Stimulated activated CD8-positive, alpha-beta memory T cell treated with anti-CD3 and anti-CD28 coated beads, Interleukin-15, amount 100 ng/mL, for 4 hours (primary cell): ENCODE results near the gene HCN2.

ENCODE experiments used
- DNase-seq, 2 donors: peaks; one replicate each; pipeline ENCODE4 v3.0.0-alpha.2; 2020; ENCODE audit warnings: low read depth in 2 of 2

HCN2 gene

DNA sequence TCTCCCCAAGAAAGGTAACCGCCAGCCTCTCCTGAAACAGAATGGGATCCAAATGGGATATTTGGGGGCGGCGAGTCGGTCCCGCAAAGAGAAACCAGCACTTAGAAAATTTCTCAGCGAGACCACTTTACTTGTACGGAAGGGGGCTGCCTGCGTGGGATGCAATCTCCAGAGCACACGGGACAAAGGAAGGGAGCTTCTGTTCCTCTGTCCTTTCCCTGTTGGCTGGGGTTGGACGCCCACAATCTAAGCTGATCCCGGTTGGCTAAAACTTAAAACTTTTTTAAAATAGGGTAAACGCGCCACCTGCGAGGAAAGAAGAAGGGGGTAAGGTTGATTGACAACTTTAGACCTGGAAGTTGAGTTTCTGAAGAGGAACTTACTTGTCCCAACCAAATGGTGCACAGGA is 18.1 kb upstream of the HCN2 start:
- no peak for DNase-seq

DNA sequence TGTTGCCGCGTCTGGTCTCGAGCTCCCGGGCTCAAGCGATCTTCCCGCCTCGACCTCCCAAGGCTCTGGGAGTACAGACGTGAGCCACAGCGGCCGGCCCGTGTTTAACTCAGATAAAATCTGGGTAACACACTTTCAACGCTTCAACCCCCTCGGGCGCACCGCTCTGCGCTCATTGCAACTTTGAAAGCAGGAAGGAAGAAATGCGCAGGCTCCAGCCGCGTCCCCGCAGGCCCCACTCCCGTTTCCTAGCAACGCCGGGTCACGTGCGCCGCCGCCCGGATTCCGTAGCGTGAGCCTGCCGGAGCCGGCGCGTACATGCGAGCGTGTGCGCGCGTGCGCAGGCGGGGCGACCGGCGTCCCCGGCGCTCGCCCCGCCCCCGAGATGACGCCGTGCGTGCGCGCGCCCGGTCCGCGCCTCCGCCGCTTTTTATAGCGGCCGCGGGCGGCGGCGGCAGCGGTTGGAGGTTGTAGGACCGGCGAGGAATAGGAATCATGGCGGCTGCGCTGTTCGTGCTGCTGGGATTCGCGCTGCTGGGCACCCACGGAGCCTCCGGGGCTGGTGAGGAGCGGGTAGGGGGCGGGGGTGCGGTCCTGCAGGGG is 17.4 kb upstream of the HCN2 start, which contains the start of gene BSG:
BSG (plus strand) TSS at position 457 of the 603 bp plus-strand sequence; CDS start at position 496, 39 bp downstream.
- peak; percentile 97 for DNase-seq

DNA sequence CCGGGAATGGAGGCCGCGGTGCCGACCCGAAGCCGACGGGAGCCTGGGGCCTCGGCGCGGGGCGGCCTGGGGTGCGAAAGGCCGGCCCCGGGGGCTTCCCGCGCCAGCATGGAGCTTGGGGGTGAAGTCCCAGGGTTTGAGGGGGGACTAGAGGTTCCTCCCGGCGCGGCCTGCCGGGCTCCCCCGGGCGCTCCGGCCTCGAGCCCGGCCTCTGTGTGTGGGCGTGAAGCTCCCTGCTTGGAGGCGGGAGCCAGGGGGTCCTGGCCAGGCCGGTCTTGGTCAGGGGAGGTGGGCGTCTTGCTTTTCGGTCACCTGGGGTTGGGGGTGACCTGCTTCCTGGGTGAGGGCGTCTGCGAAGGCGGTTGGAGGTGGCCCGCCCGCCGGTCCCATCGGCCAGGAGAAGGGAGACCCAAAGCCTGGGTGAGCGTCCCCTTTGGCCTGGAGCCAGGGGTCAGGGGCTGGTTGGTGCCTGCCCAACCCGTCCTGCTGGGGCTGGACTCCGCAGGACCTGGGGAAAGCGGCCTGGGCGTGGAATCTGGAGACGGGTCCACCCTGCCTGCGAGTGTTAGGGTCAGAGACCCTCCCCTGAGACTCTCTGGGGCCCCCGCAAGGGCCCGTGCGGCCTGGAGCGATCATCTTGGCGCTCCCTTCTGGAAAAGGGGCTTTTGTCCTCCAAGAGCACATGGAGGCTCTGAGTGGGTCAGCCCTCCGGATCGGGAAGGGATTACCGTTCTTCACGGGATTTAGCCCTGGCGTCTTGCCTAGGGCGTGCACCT is 16.8 kb upstream of the HCN2 start:
- DNase-seq, result no peak

DNA sequence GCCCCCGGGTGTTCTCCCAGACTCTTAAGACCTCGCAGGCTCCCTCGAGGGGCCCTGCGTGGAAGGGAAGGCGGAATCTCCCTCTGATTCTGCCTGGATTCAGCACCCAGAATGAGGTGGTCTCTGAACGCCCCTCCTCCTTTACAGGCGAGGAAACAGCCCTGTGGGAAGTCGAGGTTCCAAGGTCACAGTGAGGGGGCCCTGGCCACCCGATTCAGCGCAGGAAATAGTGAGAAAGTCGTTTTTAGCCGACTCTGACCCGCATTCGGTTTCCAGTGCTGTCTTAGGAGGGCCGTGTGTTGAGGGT is 16.2 kb upstream of the HCN2 start:
- no peak for DNase-seq

DNA sequence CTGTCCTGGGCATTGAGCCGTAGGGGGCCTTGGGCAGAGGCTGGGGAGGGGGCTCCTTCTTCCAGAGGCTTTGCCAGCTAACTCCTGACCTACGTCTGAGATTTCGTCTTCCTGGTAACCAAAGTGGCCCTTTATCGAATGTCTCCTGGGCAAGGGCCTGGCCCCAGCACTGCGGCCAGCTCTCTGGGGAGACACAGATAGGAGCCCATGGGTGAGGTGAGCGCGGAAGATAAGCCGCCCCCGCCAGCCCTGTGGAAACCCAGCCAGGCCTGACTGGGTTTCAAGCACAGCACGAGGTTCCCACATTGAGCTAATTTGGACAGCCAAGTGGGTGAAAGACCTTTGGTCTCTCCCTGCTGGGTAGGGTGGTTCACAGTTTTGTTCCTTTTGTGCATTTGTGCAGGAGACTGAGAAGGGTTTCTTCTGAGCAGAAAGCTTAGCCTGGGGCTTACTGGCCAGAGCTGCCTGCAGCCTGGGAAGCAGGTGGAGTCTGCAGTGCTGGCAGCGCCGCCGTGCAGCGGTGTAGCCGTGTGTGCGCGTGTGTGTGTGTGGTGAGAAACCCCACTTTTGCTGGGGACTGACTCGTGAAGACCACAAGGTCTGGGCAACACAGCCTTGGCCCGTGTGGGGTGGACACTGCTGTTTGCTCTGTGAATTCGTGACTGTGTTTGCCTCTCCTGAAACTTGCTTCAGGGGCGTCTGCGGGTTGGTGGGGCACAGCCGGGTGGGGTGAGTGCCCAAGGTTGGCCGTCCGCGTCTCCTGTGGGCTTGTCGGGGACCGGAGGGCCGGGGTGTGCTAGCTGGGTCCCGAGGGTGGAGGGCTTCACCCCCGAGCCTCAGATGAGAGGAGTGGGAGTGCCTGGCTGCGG is 14.8 kb upstream of the HCN2 start:
- no peak for DNase-seq

DNA sequence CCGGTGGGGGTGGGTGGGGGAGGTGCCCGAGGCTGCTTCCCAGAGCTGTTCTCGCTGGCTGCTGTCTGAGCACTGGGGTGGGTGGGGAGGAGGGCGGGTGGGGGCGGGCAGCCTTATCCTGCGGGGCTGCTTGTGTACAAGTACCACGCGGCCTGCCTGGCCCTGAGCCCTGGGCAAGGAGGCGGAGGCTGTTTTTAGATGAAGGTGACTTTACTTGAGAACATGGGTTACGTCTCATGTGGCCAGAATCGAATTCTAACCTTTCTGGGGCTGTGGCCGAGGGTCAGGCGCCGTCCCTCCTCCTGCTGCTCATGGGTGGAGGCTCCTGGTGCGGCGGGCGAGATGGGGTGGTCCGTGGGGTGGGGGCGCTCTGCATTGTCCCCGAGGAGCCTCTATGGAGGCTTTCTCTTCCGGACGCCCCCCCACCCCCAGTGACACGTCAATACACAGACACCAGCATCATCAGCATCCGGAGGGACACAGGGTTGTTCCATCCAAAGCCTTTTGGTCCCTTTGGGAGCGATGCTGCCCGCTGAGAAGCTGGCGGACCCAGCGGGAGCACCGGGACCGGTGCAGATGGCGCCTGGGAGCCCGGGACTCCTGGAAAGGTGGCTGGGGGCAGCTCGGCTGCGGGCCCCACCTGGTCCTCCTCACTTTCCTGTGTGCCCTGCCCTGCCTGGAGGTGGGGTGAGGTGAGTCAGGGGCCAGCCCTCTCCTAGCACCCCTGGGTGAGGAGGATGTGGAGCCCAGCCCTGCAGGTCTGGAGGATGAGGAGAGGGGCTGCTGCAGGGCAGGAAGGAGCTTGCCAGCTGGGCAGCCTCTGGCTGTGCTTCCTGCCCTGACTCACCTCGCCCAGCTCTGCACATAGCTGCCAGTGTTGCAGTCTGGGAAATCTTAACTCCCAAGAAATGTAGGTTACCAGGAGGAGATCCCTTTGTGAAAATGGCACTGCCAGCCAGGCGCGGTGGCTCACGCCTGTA is 13.9 kb upstream of the HCN2 start:
- no peak for DNase-seq

DNA sequence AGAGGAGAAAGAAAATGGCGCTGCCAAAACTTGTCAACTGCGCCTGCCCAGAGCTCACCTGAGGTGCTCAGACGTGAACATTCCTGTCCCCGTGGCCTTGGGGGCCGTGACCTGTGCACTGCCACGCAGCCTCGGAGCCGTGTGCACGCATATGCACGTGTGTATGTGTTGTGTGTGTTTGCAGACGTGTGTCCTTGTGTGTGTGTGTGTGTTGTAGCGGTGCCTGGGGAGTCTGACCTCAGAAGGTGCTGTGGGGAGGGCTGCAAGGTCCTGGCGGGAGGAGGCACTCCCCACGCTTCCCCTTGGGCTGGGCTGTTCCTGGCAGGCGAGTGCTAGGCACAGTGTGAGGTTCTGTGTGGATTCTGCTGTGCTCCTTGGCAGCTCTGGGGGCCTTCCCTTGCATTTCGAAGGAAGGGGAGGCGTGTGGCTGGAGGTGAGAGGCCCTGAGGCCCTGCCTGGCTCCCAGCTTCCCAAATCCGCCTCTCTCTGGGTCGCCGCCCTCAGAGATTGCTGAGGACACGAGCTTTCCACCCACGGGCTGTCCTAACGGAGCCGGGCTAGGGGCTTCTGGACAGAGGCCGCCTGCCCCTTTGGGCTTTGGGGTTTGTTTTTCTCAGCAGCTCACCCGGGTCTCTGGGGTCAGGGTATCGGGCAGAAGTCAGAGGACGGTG is 12.8 kb upstream of the HCN2 start:
- no peak for DNase-seq

DNA sequence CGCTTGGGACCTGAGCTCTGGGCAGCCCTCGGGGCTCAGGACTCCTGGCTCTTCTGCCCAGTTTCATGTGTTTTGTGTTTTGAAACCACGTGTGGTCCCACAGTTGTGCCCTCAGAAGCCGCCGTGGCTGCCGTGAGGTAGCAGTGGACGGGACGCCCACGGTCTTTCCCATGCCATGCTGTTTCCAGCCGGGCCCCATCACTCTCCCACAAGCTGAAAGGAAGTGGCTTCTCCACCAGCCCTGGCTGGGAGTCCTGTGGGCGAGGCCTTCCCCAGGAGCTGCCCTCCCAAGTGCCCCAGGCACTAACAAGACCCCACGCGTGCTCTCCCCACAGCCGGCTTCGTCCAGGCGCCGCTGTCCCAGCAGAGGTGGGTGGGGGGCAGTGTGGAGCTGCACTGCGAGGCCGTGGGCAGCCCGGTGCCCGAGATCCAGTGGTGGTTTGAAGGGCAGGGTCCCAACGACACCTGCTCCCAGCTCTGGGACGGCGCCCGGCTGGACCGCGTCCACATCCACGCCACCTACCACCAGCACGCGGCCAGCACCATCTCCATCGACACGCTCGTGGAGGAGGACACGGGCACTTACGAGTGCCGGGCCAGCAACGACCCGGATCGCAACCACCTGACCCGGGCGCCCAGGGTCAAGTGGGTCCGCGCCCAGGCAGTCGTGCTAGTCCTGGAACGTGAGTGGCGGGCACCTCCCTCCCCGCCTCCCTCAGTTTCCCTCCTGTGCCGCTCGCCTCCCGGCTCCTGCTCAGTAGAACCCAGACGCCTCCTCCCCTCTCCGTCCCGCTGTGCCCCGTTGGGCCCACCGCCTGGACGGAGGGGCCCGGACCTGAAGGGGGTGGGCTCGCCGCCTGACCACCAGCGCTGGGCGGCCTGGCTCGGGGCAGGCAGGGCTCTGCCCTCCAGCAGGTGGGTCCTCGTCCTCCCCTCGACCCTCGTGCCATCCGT is 12.0 kb upstream of the HCN2 start:
- no peak for DNase-seq

DNA sequence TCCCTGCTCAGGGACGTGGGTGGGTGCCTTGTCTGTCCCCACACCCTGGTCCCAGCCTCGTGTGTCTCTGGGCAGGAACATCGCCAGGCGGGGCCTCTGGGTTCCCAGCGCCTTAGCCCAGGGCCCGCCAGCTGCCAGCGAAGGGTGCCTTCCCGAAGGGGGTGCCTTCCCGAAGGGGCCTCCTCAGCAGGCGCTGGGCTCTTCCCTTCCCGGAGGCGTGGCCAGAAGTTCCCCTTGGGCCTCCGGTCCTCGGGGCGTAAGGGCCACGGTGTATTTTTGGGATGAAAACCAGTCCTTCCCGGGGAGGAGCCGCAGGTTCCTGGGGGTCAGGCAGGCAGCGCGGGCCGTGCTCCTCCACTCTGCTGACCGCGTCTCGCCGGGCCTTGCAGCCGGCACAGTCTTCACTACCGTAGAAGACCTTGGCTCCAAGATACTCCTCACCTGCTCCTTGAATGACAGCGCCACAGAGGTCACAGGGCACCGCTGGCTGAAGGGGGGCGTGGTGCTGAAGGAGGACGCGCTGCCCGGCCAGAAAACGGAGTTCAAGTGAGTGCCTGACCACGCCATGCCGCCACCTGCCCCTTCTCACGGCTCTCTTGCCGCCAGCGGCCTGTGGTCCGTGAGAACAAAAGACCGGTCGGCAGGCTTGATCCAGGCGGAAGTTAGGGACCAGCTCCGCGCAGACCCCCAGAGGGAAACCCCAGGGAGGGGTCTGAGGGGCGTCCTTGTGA is 10.4 kb upstream of the HCN2 start:
- no peak for DNase-seq

DNA sequence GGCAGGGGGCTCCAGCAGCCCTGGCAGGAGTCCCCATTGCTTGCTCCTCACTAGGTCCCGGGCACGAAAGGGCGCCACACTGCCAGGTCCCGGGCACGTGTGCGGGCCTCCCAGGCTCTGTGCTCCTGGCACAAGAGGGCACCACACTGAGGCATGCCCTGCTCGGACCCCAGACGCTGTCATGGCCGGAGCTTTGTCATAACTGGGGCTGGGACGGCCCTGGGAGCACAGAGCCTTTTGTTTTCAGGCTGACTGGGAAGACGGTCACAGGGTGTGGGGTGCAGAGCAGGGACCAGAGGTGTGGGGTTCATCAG is 9.9 kb upstream of the HCN2 start:
- no peak for DNase-seq

DNA sequence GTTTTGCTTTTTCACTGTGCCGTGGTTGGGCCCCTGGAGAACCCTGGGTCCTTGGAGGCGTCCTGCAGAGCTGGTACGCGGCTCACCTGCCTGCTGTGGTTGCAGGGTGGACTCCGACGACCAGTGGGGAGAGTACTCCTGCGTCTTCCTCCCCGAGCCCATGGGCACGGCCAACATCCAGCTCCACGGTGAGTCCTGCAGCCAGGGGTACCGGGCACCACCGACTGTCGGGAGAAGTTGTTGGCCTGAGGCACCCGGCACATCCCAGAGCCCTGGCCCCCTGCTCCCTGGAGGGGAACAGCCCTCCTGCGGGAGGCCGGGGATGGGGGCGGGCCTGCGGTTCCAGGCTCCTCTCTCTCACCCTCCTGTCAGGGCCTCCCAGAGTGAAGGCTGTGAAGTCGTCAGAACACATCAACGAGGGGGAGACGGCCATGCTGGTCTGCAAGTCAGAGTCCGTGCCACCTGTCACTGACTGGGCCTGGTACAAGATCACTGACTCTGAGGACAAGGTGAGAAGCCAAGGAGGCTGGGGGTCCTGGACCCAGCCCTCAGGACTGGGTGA is 9.3 kb upstream of the HCN2 start:
- no peak for DNase-seq

DNA sequence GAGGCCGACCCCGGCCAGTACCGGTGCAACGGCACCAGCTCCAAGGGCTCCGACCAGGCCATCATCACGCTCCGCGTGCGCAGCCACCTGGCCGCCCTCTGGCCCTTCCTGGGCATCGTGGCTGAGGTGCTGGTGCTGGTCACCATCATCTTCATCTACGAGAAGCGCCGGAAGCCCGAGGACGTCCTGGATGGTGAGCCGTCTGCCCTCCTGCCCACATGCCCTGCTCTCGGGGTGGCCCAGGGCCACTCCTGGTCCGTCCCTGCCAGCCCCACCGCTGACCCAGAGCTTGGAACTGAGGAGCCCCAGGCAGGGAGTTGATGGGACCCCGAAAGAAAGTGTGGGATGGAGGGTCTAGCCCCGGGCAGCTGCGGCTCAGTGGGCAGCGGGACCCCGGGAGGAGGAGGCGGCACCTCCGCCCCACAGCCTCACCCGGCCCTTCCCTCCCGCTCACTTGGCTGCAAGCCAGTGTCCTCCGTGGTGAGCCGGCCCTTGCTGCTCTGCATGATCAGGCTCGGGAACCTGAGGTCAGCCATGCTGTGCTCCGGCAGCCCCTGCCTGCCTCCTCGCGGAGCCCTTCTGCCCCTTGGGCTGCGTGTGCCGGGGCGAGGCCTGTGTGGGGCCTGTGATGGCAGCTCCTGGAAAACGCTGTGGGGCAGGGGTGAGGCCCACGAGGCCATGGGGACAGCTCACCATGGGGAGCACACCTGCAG is 8.1 kb upstream of the HCN2 start:
- no peak for DNase-seq

DNA sequence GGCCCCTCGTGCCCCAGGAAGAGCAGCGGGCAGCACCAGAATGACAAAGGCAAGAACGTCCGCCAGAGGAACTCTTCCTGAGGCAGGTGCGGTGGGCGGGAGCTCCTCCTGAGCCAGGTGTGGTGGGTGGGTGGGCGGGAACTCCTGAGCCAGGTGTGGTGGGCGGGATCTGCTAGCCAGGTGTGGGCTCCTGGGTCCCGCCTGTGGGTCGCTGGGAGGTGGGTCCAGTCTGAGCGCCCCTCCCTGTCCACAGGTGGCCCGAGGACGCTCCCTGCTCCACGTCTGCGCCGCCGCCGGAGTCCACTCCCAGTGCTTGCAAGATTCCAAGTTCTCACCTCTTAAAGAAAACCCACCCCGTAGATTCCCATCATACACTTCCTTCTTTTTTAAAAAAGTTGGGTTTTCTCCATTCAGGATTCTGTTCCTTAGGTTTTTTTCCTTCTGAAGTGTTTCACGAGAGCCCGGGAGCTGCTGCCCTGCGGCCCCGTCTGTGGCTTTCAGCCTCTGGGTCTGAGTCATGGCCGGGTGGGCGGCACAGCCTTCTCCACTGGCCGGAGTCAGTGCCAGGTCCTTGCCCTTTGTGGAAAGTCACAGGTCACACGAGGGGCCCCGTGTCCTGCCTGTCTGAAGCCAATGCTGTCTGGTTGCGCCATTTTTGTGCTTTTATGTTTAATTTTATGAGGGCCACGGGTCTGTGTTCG is 7.0 kb upstream of the HCN2 start:
- no peak for DNase-seq

DNA sequence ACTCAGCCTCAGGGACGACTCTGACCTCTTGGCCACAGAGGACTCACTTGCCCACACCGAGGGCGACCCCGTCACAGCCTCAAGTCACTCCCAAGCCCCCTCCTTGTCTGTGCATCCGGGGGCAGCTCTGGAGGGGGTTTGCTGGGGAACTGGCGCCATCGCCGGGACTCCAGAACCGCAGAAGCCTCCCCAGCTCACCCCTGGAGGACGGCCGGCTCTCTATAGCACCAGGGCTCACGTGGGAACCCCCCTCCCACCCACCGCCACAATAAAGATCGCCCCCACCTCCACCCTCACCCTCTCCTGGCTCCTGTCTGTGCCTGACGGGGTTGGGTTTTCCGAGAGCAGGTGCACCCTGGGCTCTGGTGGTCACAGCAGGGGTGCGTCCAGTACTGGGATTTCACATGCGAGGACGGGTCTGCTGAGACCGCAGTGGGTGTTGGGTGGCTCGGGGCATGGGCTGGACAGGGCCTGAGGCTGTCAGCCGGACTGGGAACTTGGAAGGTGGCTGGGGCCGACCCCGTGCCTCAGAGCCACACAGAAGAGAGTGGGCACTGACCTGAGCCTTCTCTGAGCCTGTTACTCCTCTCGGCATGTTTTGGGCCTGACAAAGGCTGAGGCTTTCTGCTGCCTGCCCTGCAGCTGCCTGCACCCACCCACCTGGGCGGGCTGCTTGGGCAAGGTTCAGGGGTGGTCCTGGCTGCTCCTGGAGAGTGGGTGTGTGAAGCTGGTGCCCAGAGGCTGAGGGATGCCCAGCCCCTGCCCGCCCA is 6.3 kb upstream of the HCN2 start:
- DNase-seq, result no peak

DNA sequence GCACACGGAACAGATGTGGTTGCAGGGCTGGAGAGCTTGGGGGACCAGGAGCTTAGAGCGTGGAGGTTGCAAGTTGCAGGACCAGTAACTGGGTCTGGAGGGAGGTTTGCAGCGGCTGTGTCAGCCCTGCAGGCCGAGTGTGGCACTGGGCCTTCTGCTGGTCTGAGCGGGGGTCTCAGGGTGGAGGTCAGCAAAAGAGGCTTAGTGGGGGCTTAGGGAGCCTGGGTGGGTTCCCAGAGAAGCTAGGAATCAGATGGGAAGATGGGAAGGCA is 5.8 kb upstream of the HCN2 start:
- no peak for DNase-seq

DNA sequence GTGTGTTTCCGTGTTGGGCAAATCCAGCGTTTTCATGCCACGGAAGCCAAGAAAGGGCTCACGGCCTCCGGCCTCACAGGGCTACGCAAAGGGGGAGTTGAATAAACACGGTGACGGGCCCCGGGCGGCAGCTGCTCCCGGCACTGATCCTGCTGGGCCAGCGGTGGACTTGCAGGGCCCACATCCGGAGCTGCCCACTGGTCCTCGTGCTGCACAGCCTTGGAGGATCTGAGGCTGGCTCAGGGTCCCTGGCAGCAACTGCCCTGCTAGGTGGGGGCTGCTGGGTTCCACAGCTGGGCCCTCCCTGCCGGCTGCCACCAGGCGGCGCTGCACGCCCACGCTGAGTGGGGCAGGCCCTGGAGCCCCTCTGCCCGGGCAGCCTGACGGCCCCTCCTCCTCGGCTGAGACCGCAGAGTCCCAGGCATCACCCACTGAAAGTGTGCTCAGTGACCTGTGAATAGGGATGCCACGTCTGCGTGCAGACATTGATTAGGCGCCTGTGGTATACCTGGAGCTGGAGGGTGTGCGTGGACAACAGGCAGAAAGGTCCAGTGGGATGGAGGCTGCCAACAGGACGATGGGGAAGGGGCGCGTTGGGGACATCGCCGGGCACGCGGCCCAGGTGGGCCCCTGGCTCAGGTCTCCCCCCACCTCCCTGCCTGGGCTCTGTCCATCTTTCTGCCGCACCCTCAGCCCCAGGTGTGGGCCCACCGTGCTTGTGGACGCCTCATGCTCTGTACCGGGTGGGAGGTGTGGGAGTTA is 5.3 kb upstream of the HCN2 start:
- no peak for DNase-seq
